H1 (cell line): ENCODE data around the gene YWHAG. TPM values are rescaled to one million over a fixed set of nuclear protein-coding genes. Genes with fewer than 3 reads are reported as not detected.

Experiments
- CTCF ChIA-PET: fragments of 300-600 bp; sonication (Branson Sonifier 250); formaldehyde crosslinking; loops from one replicate; lab custom pipeline; 2021; ENCODE audit not compliant: partially characterized antibody; lab: Charles Lee
- POLR2A ChIA-PET: fragments of 300-600 bp; sonication (Branson Sonifier 250); formaldehyde crosslinking; loops from one replicate; lab custom pipeline; 2021; ENCODE audit warnings: inconsistent platforms; ENCODE audit not compliant: partially characterized antibody; lab: Charles Lee
- DNase-seq, 2 experiments: peaks; one replicate each; pipeline versions ENCODE4 v3.0.0 to v3.0.0-alpha.2; 2010 to 2022; ENCODE audit warnings: low spot score in 2 of 2, low read depth in 1 of 2, mixed read lengths in 1 of 2
- FAIRE-seq: peaks from 2 replicates; lab custom pipeline; 2011; peaks lifted over from hg19 to GRCh38; lab: Jason Lieb, UNC
- H2AFZ ChIP-seq: 2 replicates; pipeline ENCODE4 v1.8.1; 2012; ENCODE audit warnings: low read length, inconsistent platforms
- H2AK5ac ChIP-seq: 2 replicates; pipeline ENCODE4 v1.6.1; 2013; ENCODE audit warnings: low read depth, low read length
- H2BK120ac ChIP-seq: replicated peaks from 2 replicates; pipeline ENCODE3; 2013; ENCODE audit warnings: low read depth, low read length, inconsistent platforms
- H2BK12ac ChIP-seq: 2 replicates; pipeline ENCODE4 v1.6.1; 2013; ENCODE audit warnings: low read depth, low read length
- H2BK15ac ChIP-seq: 2 replicates; pipeline ENCODE4 v1.6.1; 2013; ENCODE audit warnings: low read length
- H2BK20ac ChIP-seq: 2 replicates; pipeline ENCODE4 v1.6.1; 2013; ENCODE audit warnings: low read length
- H2BK5ac ChIP-seq: 2 replicates; pipeline ENCODE4 v1.6.1; 2013; ENCODE audit warnings: low read depth, low read length
- H3K14ac ChIP-seq: 2 replicates; pipeline ENCODE4 v1.6.1; 2013; ENCODE audit warnings: inconsistent platforms; ENCODE audit not compliant: insufficient read length
- H3K18ac ChIP-seq: 2 replicates; pipeline ENCODE4 v1.6.1; 2013; ENCODE audit warnings: low read length; ENCODE audit errors: extremely low read depth
- H3K23ac ChIP-seq: 2 replicates; pipeline ENCODE4 v1.6.1; 2013; ENCODE audit warnings: inconsistent platforms; ENCODE audit not compliant: insufficient read length
- H3K23me2 ChIP-seq: 2 replicates; pipeline ENCODE4 v1.6.1; 2013; ENCODE audit warnings: low read depth, low read length
- H3K27ac ChIP-seq: 2 replicates; pipeline ENCODE4 v1.6.1; 2011; ENCODE audit warnings: low read depth, low read length, inconsistent platforms
- H3K27me3 ChIP-seq, 4 experiments: replicated peaks in 1 of 4; 1 replicate in 1 of 4; 2 replicates in 3 of 4; pipeline versions ENCODE4 v1.6.1 to v1.8.1; 2011 to 2013; ENCODE audit warnings: low read length in 3 of 4, mild to moderate bottlenecking in 3 of 4, inconsistent platforms in 2 of 4, mixed read lengths in 2 of 4, moderate library complexity in 1 of 4; ENCODE audit not compliant: control insufficient read depth in 3 of 4, insufficient read depth in 3 of 4; ENCODE audit errors: extremely low read depth in 1 of 4
- H3K36me3 ChIP-seq, 4 experiments: 2 replicates each; pipeline versions ENCODE4 v1.6.1 to v1.8.1; 2011 to 2013; ENCODE audit warnings: mild to moderate bottlenecking in 4 of 4, low read length in 3 of 4, moderate library complexity in 2 of 4, control low read depth in 1 of 4, inconsistent platforms in 1 of 4; ENCODE audit not compliant: insufficient read depth in 4 of 4, control insufficient read depth in 2 of 4
- H3K4ac ChIP-seq: replicated peaks from 2 replicates; pipeline ENCODE3; 2013; ENCODE audit warnings: low read length, low read depth, mixed read lengths, inconsistent platforms; ENCODE audit not compliant: insufficient read length
- H3K4me1 ChIP-seq, 4 experiments: replicated peaks in 1 of 4; 1 replicate in 1 of 4; 2 replicates in 3 of 4; pipeline versions ENCODE4 v1.6.1 to v1.8.1; 2011 to 2013; ENCODE audit warnings: low read length in 3 of 4, inconsistent platforms in 2 of 4, mixed read lengths in 1 of 4; ENCODE audit not compliant: insufficient read depth in 4 of 4, control insufficient read depth in 3 of 4
- H3K4me2 ChIP-seq, 2 experiments: 2 replicates each; pipeline versions ENCODE4 v1.6.1 to v1.8.1; 2011 to 2013; ENCODE audit warnings: low read depth in 2 of 2, low read length in 2 of 2, control low read depth in 1 of 2, inconsistent platforms in 1 of 2, mild to moderate bottlenecking in 1 of 2; ENCODE audit not compliant: insufficient read depth in 1 of 2
- H3K4me3 ChIP-seq, 4 experiments: fragments of 200-600, 300-600 bp in 1 of 4; sonication (generic), shearing (Covaris generic), sonication (Bioruptor Twin) in 1 of 4; 2 replicates each; pipeline versions ENCODE4 v1.5.1 to v1.8.1; 2011 to 2016; ENCODE audit warnings: low read length in 4 of 4, low read depth in 3 of 4, control low read depth in 2 of 4, inconsistent platforms in 2 of 4, mild to moderate bottlenecking in 2 of 4, mixed read lengths in 1 of 4, moderate library complexity in 1 of 4; ENCODE audit not compliant: insufficient read depth in 2 of 4; ENCODE audit errors: extremely low read depth in 1 of 4
- H3K56ac ChIP-seq: replicated peaks from 2 replicates; pipeline ENCODE3; 2013; ENCODE audit warnings: low read depth, mild to moderate bottlenecking, mixed read lengths, low read length, inconsistent platforms; ENCODE audit not compliant: insufficient read length
- H3K79me1 ChIP-seq: 2 replicates; pipeline ENCODE4 v1.6.1; 2013; ENCODE audit warnings: low read depth, low read length, control low read depth
- H3K79me2 ChIP-seq, 2 experiments: 2 replicates each; pipeline versions ENCODE4 v1.6.1 to v1.8.1; 2012 to 2013; ENCODE audit warnings: low read length in 2 of 2, mild to moderate bottlenecking in 2 of 2, inconsistent platforms in 1 of 2; ENCODE audit not compliant: insufficient read depth in 2 of 2, control insufficient read depth in 1 of 2
- H3K9ac ChIP-seq, 4 experiments: replicated peaks in 1 of 4; 1 replicate in 1 of 4; 2 replicates in 3 of 4; pipeline versions ENCODE4 v1.6.1 to v1.8.1; 2011 to 2013; ENCODE audit warnings: low read depth in 3 of 4, low read length in 3 of 4, control low read depth in 2 of 4, mild to moderate bottlenecking in 2 of 4, moderate library complexity in 2 of 4, inconsistent platforms in 1 of 4; ENCODE audit errors: extremely low read depth in 1 of 4
- H3K9me3 ChIP-seq, 2 experiments: 2 replicates each; pipeline versions ENCODE4 v1.6.1 to v1.8.1; 2012 to 2013; ENCODE audit warnings: mild to moderate bottlenecking in 2 of 2, moderate library complexity in 2 of 2, control low read depth in 1 of 2, inconsistent platforms in 1 of 2, low read depth in 1 of 2, low read length in 1 of 2, mixed read lengths in 1 of 2; ENCODE audit not compliant: insufficient read depth in 2 of 2
- H4K20me1 ChIP-seq, 2 experiments: replicated peaks in 1 of 2; 2 replicates each; pipeline versions ENCODE3 to v1.8.1; 2011 to 2013; ENCODE audit warnings: inconsistent platforms in 2 of 2, low read length in 2 of 2, mild to moderate bottlenecking in 1 of 2; ENCODE audit not compliant: insufficient read depth in 2 of 2, control insufficient read depth in 1 of 2
- H4K5ac ChIP-seq: 2 replicates; pipeline ENCODE4 v1.6.1; 2013; ENCODE audit warnings: low read length, low read depth, mixed read lengths, inconsistent platforms; ENCODE audit not compliant: insufficient read length
- H4K8ac ChIP-seq: 2 replicates; pipeline ENCODE4 v1.8.0; 2013; ENCODE audit warnings: mild to moderate bottlenecking, moderate library complexity, low read length, inconsistent platforms; ENCODE audit not compliant: insufficient read depth; ENCODE audit errors: extremely low read depth
- H4K91ac ChIP-seq: replicated peaks from 2 replicates; pipeline ENCODE3; 2013; ENCODE audit warnings: low read length, mixed read lengths, inconsistent platforms; ENCODE audit not compliant: insufficient read length
- BACH1 ChIP-seq: IDR thresholded peaks from 2 replicates; pipeline ENCODE4 v1.6.1; 2012; ENCODE audit warnings: low read length, improper control_type of control experiment
- CBX5 ChIP-seq: fragments of 300-800, 300-1000 bp; sonication (generic); IDR thresholded peaks from 2 replicates; pipeline ENCODE4 v1.7.1; 2016; ENCODE audit warnings: antibody characterized with exemption, low read length, low read depth
- CEBPB ChIP-seq: IDR thresholded peaks from 2 replicates; pipeline ENCODE4 v1.6.1; 2012; ENCODE audit warnings: low read depth, low read length
- FOSL1 ChIP-seq: IDR thresholded peaks from 2 replicates; pipeline ENCODE4 v1.6.1; 2011; ENCODE audit warnings: mild to moderate bottlenecking, low read depth, low read length, moderate library complexity; ENCODE audit not compliant: insufficient read depth
- HDAC2 ChIP-seq, 2 experiments: fragments of 300-600 bp in 1 of 2; sonication (generic) in 1 of 2; IDR thresholded peaks; 2 replicates each; pipeline ENCODE4 v1.6.1; 2011 to 2012; ENCODE audit warnings: low read depth in 2 of 2, low read length in 2 of 2, mild to moderate bottlenecking in 2 of 2, moderate library complexity in 2 of 2, borderline replicate concordance in 1 of 2, inconsistent platforms in 1 of 2
- JUND ChIP-seq: IDR thresholded peaks from 2 replicates; pipeline ENCODE4 v1.6.1; 2011; ENCODE audit warnings: mild to moderate bottlenecking, improper control_type of control experiment, low read length
- RBBP5 ChIP-seq: IDR thresholded peaks from 2 replicates; pipeline ENCODE4 v1.7.1; 2012; ENCODE audit warnings: low read depth, mild to moderate bottlenecking, inconsistent platforms, low read length, moderate library complexity, borderline replicate concordance
- SAP30 ChIP-seq: fragments of 300-600 bp; sonication (generic); IDR thresholded peaks from 2 replicates; pipeline ENCODE4 v1.7.1; 2012; ENCODE audit warnings: low read length, moderate library complexity, mild to moderate bottlenecking, inconsistent platforms; ENCODE audit not compliant: insufficient read depth, insufficient replicate concordance
- SP1 ChIP-seq: IDR thresholded peaks from 2 replicates; pipeline ENCODE4 v1.6.1; 2011; ENCODE audit warnings: low read depth, low read length
- TEAD4 ChIP-seq: IDR thresholded peaks from 2 replicates; pipeline ENCODE4 v1.6.1; 2012; ENCODE audit warnings: low read depth, low read length, inconsistent platforms, mixed read lengths
- WGBS, 2 experiments: shearing (Covaris generic) in 1 of 2; methylation state at CpG; one replicate each; pipeline versions ENCODE4 v1.1.6 to v1.1.7; 2013 to 2015; ENCODE audit warnings: low lambda C conversion rate in 2 of 2, mixed read lengths in 2 of 2, inconsistent platforms in 1 of 2, low coverage in 1 of 2, missing lambda C conversion rate in 1 of 2; ENCODE audit not compliant: insufficient replicate concordance in 2 of 2, insufficient coverage in 1 of 2, insufficient read length in 1 of 2; ENCODE audit errors: extremely low coverage in 1 of 2, missing lambda C conversion rate in 1 of 2; 5-methylcytosine and 5-hydroxymethylcytosine counted together
- polyA plus RNA-seq, 7 experiments: library from polyadenylated mRNA; depleted of rRNA in 3 of 7; stranded (reverse) in 5 of 7; unstranded in 2 of 7; fragments of >200 nt in 5 of 7; fragments of 200-250 nt in 2 of 7; gene quantifications; 1 replicate in 5 of 7; 2 replicates in 1 of 7; 4 replicates in 1 of 7; pipeline versions ENCODE4 v1.2.1 to v1.2.3, GENCODE V29; 2011 to 2013; ENCODE audit warnings: missing spikeins in 2 of 7, mixed read lengths in 2 of 7
- total RNA-seq: library from RNA; stranded (reverse); fragmentation: NEBNext Ultra II Directional; extraction: Animal tissue kit (Norgen Biotek cat#: 25700); gene quantifications from 2 replicates; pipeline ENCODE4 v1.2.1, GENCODE V29; 2021
- TF ChIP-seq, protein P1 (sequence below), 3 experiments: IDR thresholded peaks; 1 replicate in 2 of 3; 2 replicates in 1 of 3; pipeline versions ENCODE4 v1.5.1 to v1.6.1; 2011; ENCODE audit warnings: low read length in 3 of 3, mild to moderate bottlenecking in 3 of 3, inconsistent platforms in 2 of 3, low read depth in 1 of 3, moderate library complexity in 1 of 3; ENCODE audit not compliant: insufficient read depth in 1 of 3; ENCODE audit errors: control extremely low read depth in 1 of 3

YWHAG gene
- total and polyA plus RNA-seq, 2 of the 8 experiments (the other 6 are each of a cell fraction or from before 2014, with no cell fraction given): 57.2 to 241 TPM

DNA sequence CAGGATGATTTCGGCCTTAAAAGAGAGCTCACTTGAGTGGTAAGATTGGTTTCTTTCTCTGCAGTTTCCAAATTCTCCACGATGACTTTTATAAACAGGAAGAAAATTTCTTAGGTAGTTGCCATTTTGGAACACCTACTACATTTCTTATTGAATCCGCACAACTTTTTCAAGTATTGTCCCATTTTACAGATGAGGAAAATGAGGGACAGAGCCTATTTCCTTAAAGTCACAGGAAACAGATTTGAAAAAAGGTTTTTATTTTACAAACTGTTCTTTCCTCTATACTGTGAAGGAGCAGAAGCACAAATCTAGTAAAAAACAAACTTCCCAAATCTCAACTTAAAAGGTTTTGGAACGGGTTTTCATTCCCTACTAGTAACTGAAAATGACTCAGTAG lies 2.7 kb downstream of the YWHAG start:
- WGBS, 2 experiments: 93% methylated on average over 4 of the region's 4 CpGs; no CpG with 5 or more reads in 1 of the 2 experiments
- DNase-seq (no peak), FAIRE-seq (no peak)
- H3K79me1 ChIP-seq: no peaks in the 10 kb centered on the region
- peaks cover 62 to 76% of the 10 kb centered on the region in 2 experiments for H3K79me2 ChIP-seq
- no peaks in the 10 kb centered on the region for H3K27me3 ChIP-seq
- POLR2A ChIA-PET: interaction anchor here (1.3 to 14.3 kb wide), 5 partner anchors 9 to 38 kb away, joined by 3 to 249 read pairs (median 8); no protein-coding TSS in a partner anchor
- H2AFZ ChIP-seq: no peak overlapping the region
- H2BK20ac ChIP-seq: no peak overlapping the region
- H2AK5ac ChIP-seq: no peak overlapping the region
- no peaks in the 10 kb centered on the region for H3K9me3 ChIP-seq
- H3K14ac ChIP-seq: no peak overlapping the region
- H3K4me3 ChIP-seq: peak overlapping the region in 1 of 4 experiments; percentile 99; a peak in 2 of 8 replicates
- no peak overlapping the region for H4K91ac ChIP-seq
- H2BK120ac ChIP-seq: no peak overlapping the region
- H2BK12ac ChIP-seq: no peak overlapping the region
- no peak overlapping the region for H3K56ac ChIP-seq
- no peak overlapping the region for H3K23ac ChIP-seq
- CTCF ChIA-PET: no interaction called here
- peaks cover 36 to 40% of the 10 kb centered on the region in 2 experiments for H4K20me1 ChIP-seq
- peaks cover 0 to 33% (median 6%) of the 10 kb centered on the region in 4 experiments; a peak in 3 of 8 replicates for H3K36me3 ChIP-seq
- H2BK15ac ChIP-seq: no peak overlapping the region
- H3K23me2 ChIP-seq: no peaks in the 10 kb centered on the region; the same call in 1 of the 2 replicates
- no peak overlapping the region for H3K4ac ChIP-seq
- H4K5ac ChIP-seq: no peak overlapping the region
- H3K9ac ChIP-seq: no peak overlapping the region
- no peak overlapping the region for H3K27ac ChIP-seq
- H4K8ac ChIP-seq: no peak overlapping the region
- no peak overlapping the region for H2BK5ac ChIP-seq
- H3K4me2 ChIP-seq: peak overlapping the region in 1 of 2 experiments; percentile 35; a peak in 2 of 4 replicates
- no peak overlapping the region for H3K18ac ChIP-seq
- peaks cover 2 to 7% (median 4%) of the 10 kb centered on the region in 4 experiments for H3K4me1 ChIP-seq
- TF ChIP-seq JUND: no peak
- TF ChIP-seq TEAD4: no peak
- no peak for TF ChIP-seq SAP30
- no peak for TF ChIP-seq HDAC2 (IDR thresholded peaks at IDR 0.05; ENCODE audit: borderline replicate concordance in 1 of 2, low read depth in 2 of 2, low read length in 2 of 2)
- TF ChIP-seq SP1: no peak
- TF ChIP-seq CBX5: no peak
- TF ChIP-seq CEBPB: no peak
- TF ChIP-seq BACH1: no peak
- no peak for TF ChIP-seq FOSL1
- TF ChIP-seq, protein P1, sequence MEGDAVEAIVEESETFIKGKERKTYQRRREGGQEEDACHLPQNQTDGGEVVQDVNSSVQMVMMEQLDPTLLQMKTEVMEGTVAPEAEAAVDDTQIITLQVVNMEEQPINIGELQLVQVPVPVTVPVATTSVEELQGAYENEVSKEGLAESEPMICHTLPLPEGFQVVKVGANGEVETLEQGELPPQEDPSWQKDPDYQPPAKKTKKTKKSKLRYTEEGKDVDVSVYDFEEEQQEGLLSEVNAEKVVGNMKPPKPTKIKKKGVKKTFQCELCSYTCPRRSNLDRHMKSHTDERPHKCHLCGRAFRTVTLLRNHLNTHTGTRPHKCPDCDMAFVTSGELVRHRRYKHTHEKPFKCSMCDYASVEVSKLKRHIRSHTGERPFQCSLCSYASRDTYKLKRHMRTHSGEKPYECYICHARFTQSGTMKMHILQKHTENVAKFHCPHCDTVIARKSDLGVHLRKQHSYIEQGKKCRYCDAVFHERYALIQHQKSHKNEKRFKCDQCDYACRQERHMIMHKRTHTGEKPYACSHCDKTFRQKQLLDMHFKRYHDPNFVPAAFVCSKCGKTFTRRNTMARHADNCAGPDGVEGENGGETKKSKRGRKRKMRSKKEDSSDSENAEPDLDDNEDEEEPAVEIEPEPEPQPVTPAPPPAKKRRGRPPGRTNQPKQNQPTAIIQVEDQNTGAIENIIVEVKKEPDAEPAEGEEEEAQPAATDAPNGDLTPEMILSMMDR (IDR thresholded peaks at IDR 0.05; ENCODE audit: control extremely low read depth in 1 of 3, insufficient read depth in 1 of 3, low read depth in 1 of 3, low read length in 3 of 3): no peak
- no peak for TF ChIP-seq RBBP5
